Mucosa of stomach (tissue), 1 donor: Measurements from ENCODE around the gene MDC1.
"Not testable (repeated sequence)": the region's sequence is repeated elsewhere in the genome, so short reads cannot be mapped to it uniquely, and the experiment has no call there.

Experiments
- H3K27me3 ChIP-seq: one replicate; pipeline ENCODE4 v1.7.0; 2013; ENCODE audit warnings: mild to moderate bottlenecking, low read length; ENCODE audit not compliant: control insufficient read depth, insufficient read depth
- H3K36me3 ChIP-seq: one replicate; pipeline ENCODE4 v1.7.0; 2013; ENCODE audit warnings: low read length; ENCODE audit not compliant: control insufficient read depth, insufficient read depth
- H3K4me1 ChIP-seq: one replicate; pipeline ENCODE4 v1.7.0; 2013; ENCODE audit warnings: mild to moderate bottlenecking, low read length; ENCODE audit not compliant: control insufficient read depth, insufficient read depth
- H3K4me3 ChIP-seq: one replicate; pipeline ENCODE4 v1.7.0; 2013; ENCODE audit warnings: low read length
- H3K9ac ChIP-seq: one replicate; pipeline ENCODE4 v1.7.0; 2013; ENCODE audit warnings: mild to moderate bottlenecking, low read length, moderate library complexity
- H3K9me3 ChIP-seq: one replicate; pipeline ENCODE4 v1.7.0; 2013; ENCODE audit warnings: mild to moderate bottlenecking, low read length, moderate library complexity; ENCODE audit not compliant: control insufficient read depth
- donor health status: Pancreatic carcinoma.

The MDC1 gene

GRCh38 chr6:30717129-30717844 is at the start of gene MDC1:
Gene MDC1, minus strand, starts transcription at chr6:30717281. Its CDS starts 2,106 bp downstream, at chr6:30715175.
- Histone ChIP-seq H3K27me3 (no peaks in the 10 kb centered on the region), H3K9ac (peak within 1 kb of the TSS; percentile 71), H3K36me3 (no peaks in the 10 kb centered on the region), H3K9me3 (no peaks in the 10 kb centered on the region), H3K4me3 (peak within 1 kb of the TSS; percentile 47), H3K4me1 (peaks cover 5% of the 10 kb centered on the region)

- Histone ChIP-seq H3K9me3 (no peaks in the 10 kb centered on the region), H3K4me1 (peaks cover 28% of the 10 kb centered on the region), H3K9ac (no peak overlapping the region)
Measured at GRCh38 chr6:30766461-30767157, 49.5 kb upstream of the MDC1 start.

GRCh38 chr6:30765495-30765894 is 48.4 kb upstream of the MDC1 start:
- H3K9ac ChIP-seq, H3K36me3 ChIP-seq, H3K27me3 ChIP-seq, H3K4me3 ChIP-seq, H3K9me3 ChIP-seq: not testable (repeated sequence)
- H3K4me1 ChIP-seq = peaks cover 28% of the 10 kb centered on the region

More at GRCh38 chr6:30766461-30767157, 49.5 kb upstream of the MDC1 start:
- Histone ChIP-seq H3K27me3 (no peaks in the 10 kb centered on the region), H3K36me3 (no peaks in the 10 kb centered on the region), H3K4me3 (no peak overlapping the region)

- not testable (repeated sequence) for H3K4me3 ChIP-seq, H3K9me3 ChIP-seq, H3K36me3 ChIP-seq, H3K27me3 ChIP-seq, H3K9ac ChIP-seq
- peaks cover 21% of the 10 kb centered on the region for H3K4me1 ChIP-seq
Measured at GRCh38 chr6:30764490-30765043, 47.5 kb upstream of the MDC1 start.

GRCh38 chr6:30763618-30764489 is 46.8 kb upstream of the MDC1 start:
- Histone ChIP-seq H3K4me3 (no peak overlapping the region), H3K9ac (no peak overlapping the region), H3K36me3 (no peaks in the 10 kb centered on the region), H3K9me3 (no peaks in the 10 kb centered on the region), H3K27me3 (no peaks in the 10 kb centered on the region), H3K4me1 (peaks cover 14% of the 10 kb centered on the region)

- H3K9me3 ChIP-seq = no peaks in the 10 kb centered on the region
- peaks cover 11% of the 10 kb centered on the region for H3K4me1 ChIP-seq
- H3K4me3 ChIP-seq = no peak overlapping the region
- H3K36me3 ChIP-seq = no peaks in the 10 kb centered on the region
- H3K27me3 ChIP-seq = no peaks in the 10 kb centered on the region
- no peak overlapping the region for H3K9ac ChIP-seq
Measured at GRCh38 chr6:30763155-30763617, 46.1 kb upstream of the MDC1 start.

- no peaks in the 10 kb centered on the region for H3K27me3 ChIP-seq
- no peak overlapping the region for H3K4me3 ChIP-seq
- H3K9ac ChIP-seq = no peak overlapping the region
- H3K4me1 ChIP-seq = peaks cover 11% of the 10 kb centered on the region
- H3K36me3 ChIP-seq = no peaks in the 10 kb centered on the region
- no peaks in the 10 kb centered on the region for H3K9me3 ChIP-seq
Measured at GRCh38 chr6:30761791-30762429, 44.8 kb upstream of the MDC1 start.

GRCh38 chr6:30760549-30760948 is 43.5 kb upstream of the MDC1 start:
- Histone ChIP-seq H3K4me1 (peaks cover 11% of the 10 kb centered on the region), H3K9me3 (no peaks in the 10 kb centered on the region), H3K9ac (no peak overlapping the region), H3K4me3 (no peak overlapping the region), H3K27me3 (no peaks in the 10 kb centered on the region), H3K36me3 (no peaks in the 10 kb centered on the region)

- H3K9me3 ChIP-seq = no peaks in the 10 kb centered on the region
- no peaks in the 10 kb centered on the region for H3K36me3 ChIP-seq
- H3K4me1 ChIP-seq = peaks cover 11% of the 10 kb centered on the region
- no peak overlapping the region for H3K4me3 ChIP-seq
- no peak overlapping the region for H3K9ac ChIP-seq
- H3K27me3 ChIP-seq = no peaks in the 10 kb centered on the region
Measured at GRCh38 chr6:30759575-30760239, 42.6 kb upstream of the MDC1 start.

- Histone ChIP-seq H3K4me3 (no peak overlapping the region), H3K4me1 (peaks cover 9% of the 10 kb centered on the region), H3K9ac (no peak overlapping the region), H3K27me3 (no peaks in the 10 kb centered on the region), H3K9me3 (no peaks in the 10 kb centered on the region), H3K36me3 (no peaks in the 10 kb centered on the region)
Measured at GRCh38 chr6:30757261-30757904, 40.3 kb upstream of the MDC1 start.
